ENCODE data around the gene RABGAP1L.

RABGAP1L gene

DNA sequence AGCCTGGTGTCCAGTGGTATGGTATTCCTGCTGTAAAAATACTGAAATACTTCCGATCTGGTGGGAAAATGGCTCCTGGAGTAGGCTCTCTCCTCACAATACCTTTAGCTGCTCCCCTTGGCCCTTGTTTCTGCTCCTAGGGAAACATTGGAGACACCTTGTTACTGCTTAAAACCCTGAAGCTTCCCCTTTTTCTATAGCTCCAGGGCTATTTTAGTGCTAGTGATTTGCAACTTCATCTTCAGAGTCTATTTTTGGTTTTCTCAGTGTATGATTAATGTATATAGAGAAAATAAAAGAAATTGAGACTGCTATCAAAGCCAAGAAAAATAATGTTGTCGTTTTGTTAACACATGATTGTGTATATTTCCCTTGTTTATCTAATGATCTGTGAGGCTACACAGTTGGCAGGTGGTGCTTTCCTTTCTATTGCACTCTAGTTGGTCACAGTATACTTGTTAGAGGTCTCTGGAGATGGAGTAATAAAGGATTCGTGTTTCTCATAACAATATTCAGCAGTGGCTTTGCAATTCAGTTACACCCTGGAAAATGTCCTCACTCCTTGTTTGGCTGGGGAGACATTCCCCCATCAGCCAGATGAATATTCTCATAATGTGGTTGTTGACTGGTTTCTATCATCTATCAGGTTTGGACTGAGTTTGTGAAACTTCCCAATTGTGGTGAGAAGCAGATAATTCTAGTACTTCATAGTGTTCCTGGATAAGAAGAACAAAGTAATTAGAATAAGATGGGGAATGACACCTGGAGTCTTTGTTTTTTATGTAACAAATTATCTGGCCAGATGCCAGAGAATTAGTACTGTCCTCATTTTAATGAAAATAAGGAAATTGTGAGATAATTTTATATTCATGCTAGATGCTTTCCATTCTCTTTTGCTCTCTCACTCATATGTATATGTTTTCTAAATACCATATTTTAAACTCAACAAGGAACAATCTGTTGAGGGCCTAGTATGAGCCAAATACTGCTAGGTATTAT, 795.6 kb downstream of the RABGAP1L start:
- no peak for DNase-seq (ENCODE audit: low spot score)
- TF ChIP-seq, protein P1, sequence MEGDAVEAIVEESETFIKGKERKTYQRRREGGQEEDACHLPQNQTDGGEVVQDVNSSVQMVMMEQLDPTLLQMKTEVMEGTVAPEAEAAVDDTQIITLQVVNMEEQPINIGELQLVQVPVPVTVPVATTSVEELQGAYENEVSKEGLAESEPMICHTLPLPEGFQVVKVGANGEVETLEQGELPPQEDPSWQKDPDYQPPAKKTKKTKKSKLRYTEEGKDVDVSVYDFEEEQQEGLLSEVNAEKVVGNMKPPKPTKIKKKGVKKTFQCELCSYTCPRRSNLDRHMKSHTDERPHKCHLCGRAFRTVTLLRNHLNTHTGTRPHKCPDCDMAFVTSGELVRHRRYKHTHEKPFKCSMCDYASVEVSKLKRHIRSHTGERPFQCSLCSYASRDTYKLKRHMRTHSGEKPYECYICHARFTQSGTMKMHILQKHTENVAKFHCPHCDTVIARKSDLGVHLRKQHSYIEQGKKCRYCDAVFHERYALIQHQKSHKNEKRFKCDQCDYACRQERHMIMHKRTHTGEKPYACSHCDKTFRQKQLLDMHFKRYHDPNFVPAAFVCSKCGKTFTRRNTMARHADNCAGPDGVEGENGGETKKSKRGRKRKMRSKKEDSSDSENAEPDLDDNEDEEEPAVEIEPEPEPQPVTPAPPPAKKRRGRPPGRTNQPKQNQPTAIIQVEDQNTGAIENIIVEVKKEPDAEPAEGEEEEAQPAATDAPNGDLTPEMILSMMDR (IDR thresholded peaks at IDR 0.05; ENCODE audit: borderline replicate concordance, control extremely low read depth, extremely low read depth, insufficient read depth, missing control alignments), result no peak
- in situ Hi-C loops (cut with MboI; ENCODE audit: low sequenced_read_pairs, unreplicated experiment), result no loop called here

DNA sequence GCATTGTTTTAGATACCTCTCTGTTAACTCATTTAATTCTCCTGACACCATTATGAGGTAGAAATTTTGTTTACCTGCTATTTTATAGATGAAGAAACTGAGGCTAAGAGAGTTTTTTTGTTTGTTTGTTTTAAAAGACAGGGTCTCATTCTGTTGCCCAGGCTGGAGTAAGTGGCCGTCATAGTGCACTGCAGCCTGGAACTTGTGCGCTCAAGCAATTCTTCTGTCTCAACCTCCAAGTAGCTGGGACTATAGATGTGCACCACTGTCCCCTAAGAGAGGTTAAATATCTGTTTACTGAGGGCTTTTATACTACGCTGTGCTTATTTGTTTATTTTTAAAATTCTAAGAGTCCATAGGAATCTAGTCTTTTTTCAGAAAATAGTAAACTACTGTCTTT, 796.8 kb downstream of the RABGAP1L start:
- no peak for DNase-seq (ENCODE audit: low spot score)
- TF ChIP-seq, protein P1 (IDR thresholded peaks at IDR 0.05; ENCODE audit: borderline replicate concordance, control extremely low read depth, extremely low read depth, insufficient read depth, missing control alignments), result no peak
- in situ Hi-C loops (cut with MboI; ENCODE audit: low sequenced_read_pairs, unreplicated experiment), result no loop called here

DNA sequence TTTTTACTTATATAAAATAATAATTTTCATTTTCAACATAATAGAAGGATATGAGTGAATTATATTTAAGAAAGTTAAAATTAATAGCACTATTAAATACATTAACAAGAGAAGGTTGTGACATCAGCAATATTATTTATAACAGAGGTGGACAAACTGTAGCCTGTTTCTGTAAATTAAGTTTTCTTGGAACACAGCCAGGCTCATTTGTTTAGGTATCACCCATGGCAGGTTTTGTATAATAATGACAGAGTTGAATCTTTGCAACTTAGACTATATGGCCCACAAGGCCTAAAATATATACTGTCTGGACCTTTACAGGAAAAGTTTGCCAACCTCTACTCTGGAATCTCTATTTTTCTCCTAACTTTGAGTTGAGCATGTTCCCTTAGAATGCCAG, 797.7 kb downstream of the RABGAP1L start:
- TF ChIP-seq, protein P1 (IDR thresholded peaks at IDR 0.05; ENCODE audit: borderline replicate concordance, control extremely low read depth, extremely low read depth, insufficient read depth, missing control alignments), result no peak
- DNase-seq (ENCODE audit: low spot score), result no peak
- in situ Hi-C loops (cut with MboI; ENCODE audit: low sequenced_read_pairs, unreplicated experiment), result no loop called here

DNA sequence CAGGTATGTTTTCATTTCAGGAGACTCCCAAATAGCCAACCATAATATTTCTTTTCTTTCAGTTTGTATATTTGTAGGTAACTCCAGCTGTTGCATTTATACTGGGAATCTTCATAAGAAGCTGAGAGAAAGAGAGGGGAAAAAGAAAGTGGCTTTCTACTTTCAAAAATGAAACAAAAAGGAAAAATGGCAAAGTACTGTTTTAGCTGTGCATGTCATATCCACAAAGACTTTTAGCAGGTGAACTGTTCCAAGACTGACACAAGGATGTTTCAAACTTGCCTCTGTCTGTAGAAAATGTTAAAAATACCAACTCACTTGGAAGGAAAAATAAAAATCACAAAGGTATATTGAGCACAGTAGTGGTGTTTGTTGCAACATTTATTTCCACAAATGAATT, 798.5 kb downstream of the RABGAP1L start:
- no peak for DNase-seq (ENCODE audit: low spot score)
- in situ Hi-C loops (cut with MboI; ENCODE audit: low sequenced_read_pairs, unreplicated experiment), result no loop called here
- TF ChIP-seq, protein P1 (IDR thresholded peaks at IDR 0.05; ENCODE audit: borderline replicate concordance, control extremely low read depth, extremely low read depth, insufficient read depth, missing control alignments), result no peak

DNA sequence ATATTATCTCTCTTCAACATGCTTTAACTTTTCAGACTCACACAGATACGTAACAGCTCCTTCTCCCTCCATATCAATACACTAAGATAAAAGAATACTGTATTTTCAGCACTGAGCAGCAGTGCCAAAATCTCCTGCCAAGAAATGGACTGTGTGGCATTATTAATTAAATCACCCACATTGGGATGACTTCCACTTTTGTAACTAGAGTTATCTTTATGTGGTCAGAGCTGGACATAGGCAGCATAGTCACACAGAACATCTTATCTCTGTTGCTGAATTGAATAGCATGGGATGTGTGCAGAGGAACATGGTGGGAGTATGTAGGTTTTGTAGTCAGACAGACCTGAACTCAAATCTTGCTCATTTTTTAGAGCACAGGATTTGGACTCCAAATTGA, 799.1 kb downstream of the RABGAP1L start:
- TF ChIP-seq, protein P1 (IDR thresholded peaks at IDR 0.05; ENCODE audit: borderline replicate concordance, control extremely low read depth, extremely low read depth, insufficient read depth, missing control alignments), result no peak
- in situ Hi-C loops (cut with MboI; ENCODE audit: low sequenced_read_pairs, unreplicated experiment), result no loop called here
- no peak for DNase-seq (ENCODE audit: low spot score)

DNA sequence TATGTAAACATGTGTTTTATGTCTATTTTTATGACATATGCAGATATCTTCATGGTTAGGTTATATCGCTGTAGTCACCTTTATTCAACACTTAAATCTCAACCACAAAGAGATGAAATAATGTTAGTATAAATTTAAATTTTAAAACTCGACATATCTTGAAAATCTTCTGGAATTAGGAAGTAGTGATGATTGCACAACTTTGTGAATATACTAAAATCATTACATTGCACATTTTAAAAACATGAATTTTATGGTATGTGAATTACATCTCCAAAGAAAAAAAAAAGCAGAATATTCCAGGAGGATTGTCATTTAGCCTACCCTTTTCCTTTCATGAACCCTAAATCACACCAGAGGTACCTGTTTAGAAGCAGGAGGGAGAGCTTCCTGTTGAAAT, 801.0 kb downstream of the RABGAP1L start:
- in situ Hi-C loops (cut with MboI; ENCODE audit: low sequenced_read_pairs, unreplicated experiment), result no loop called here
- TF ChIP-seq, protein P1 (IDR thresholded peaks at IDR 0.05; ENCODE audit: borderline replicate concordance, control extremely low read depth, extremely low read depth, insufficient read depth, missing control alignments), result no peak
- no peak for DNase-seq (ENCODE audit: low spot score)

Measured in GM13976 (cell line).